IPS-11a (cell line): ENCODE data around the gene RAC3.

ENCODE experiments used
- H3K4me3 ChIP-seq: one replicate; pipeline ENCODE4 v1.5.1; 2013; ENCODE audit warnings: low read depth, low read length, control low read depth

The RAC3 gene

GRCh38 chr17:82065193-82065637, 33.7 kb downstream of the RAC3 start:
- peak overlapping the region; percentile 72 for H3K4me3 ChIP-seq

GRCh38 chr17:82065638-82066303, 34.3 kb downstream of the RAC3 start, which contains the start of gene DUS1L:
DUS1L (minus strand) TSS chr17:82065804; CDS start chr17:82065059, 745 bp downstream.
- peak within 1 kb of the TSS; percentile 72 for H3K4me3 ChIP-seq

- no peak overlapping the region for H3K4me3 ChIP-seq
Observed at GRCh38 chr17:82070611-82071010, 39.1 kb downstream of the RAC3 start.

GRCh38 chr17:82072827-82073226, 41.3 kb downstream of the RAC3 start:
- no peak overlapping the region for H3K4me3 ChIP-seq

GRCh38 chr17:82073446-82073845, 42.0 kb downstream of the RAC3 start:
- H3K4me3 ChIP-seq: no peak overlapping the region

GRCh38 chr17:82076018-82076784, 44.7 kb downstream of the RAC3 start:
- no peak overlapping the region for H3K4me3 ChIP-seq

- H3K4me3 ChIP-seq: no peak overlapping the region
Observed at GRCh38 chr17:82076785-82077591, 45.5 kb downstream of the RAC3 start.

GRCh38 chr17:82077617-82078358, 46.3 kb downstream of the RAC3 start:
- H3K4me3 ChIP-seq: no peak overlapping the region

GRCh38 chr17:82078433-82078832, 47.0 kb downstream of the RAC3 start:
- no peak overlapping the region for H3K4me3 ChIP-seq

- H3K4me3 ChIP-seq: no peak overlapping the region
Observed at GRCh38 chr17:82079001-82079677, 47.7 kb downstream of the RAC3 start.

- no peak overlapping the region for H3K4me3 ChIP-seq
Observed at GRCh38 chr17:82080048-82080788, 48.7 kb downstream of the RAC3 start.

- no peak overlapping the region for H3K4me3 ChIP-seq
Observed at GRCh38 chr17:82080789-82081464, 49.4 kb downstream of the RAC3 start.

- no peak overlapping the region for H3K4me3 ChIP-seq
Observed at GRCh38 chr17:82081546-82081945, 50.1 kb downstream of the RAC3 start.

- no peak overlapping the region for H3K4me3 ChIP-seq
Observed at GRCh38 chr17:82081966-82082365, 50.5 kb downstream of the RAC3 start.

GRCh38 chr17:82082456-82082855, 51.0 kb downstream of the RAC3 start:
- no peak overlapping the region for H3K4me3 ChIP-seq

- no peak overlapping the region for H3K4me3 ChIP-seq
Observed at GRCh38 chr17:82083009-82083408, 51.5 kb downstream of the RAC3 start.
